ENCODE results near the gene TBCC. TPM values are rescaled to one million over a fixed set of nuclear protein-coding genes. Genes with fewer than 3 reads are reported as not detected.

Gene TBCC, protein sequence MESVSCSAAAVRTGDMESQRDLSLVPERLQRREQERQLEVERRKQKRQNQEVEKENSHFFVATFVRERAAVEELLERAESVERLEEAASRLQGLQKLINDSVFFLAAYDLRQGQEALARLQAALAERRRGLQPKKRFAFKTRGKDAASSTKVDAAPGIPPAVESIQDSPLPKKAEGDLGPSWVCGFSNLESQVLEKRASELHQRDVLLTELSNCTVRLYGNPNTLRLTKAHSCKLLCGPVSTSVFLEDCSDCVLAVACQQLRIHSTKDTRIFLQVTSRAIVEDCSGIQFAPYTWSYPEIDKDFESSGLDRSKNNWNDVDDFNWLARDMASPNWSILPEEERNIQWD
- 10 to 100 TPM in 3 of 4 donors, 1 to 10 TPM in 1; 5.2 to 43.3 (median 27.3) TPM for total RNA-seq

DNA sequence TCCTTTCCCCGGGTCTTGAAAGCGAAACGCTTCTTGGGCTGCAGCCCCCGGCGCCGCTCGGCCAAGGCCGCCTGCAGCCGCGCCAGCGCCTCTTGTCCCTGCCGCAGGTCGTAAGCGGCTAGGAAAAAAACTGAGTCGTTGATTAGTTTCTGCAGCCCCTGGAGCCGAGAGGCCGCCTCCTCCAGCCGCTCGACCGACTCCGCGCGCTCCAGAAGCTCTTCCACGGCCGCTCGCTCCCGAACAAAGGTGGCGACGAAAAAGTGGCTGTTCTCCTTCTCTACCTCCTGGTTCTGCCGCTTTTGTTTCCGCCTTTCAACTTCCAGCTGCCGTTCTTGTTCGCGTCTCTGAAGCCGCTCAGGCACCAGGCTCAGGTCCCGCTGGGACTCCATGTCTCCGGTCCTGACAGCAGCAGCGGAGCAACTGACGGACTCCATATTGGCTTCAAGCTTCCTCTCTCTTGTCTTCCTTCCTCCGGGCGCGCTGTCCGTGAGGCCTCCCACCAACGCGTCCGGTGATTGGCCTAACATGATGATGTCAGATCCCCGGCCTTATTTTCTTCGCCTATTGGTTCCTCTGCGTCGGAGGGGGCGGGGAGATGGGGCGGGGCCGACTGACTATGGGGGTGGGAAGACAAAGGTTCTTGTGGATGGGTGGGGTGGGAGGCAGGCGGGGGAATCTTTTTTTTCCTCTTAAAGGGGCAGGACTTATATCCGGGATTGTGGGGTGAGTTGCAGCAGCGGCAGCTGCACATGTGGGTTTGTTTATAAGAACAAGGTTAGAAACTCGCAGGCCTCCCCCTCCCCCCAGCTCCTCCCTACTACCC is at the start of gene TBCC:
TSS of gene TBCC (minus strand) at position 464 of the 823 bp plus-strand sequence. CDS start at position 434, 30 bp downstream.
- no peaks in the 10 kb centered on the region for H3K9me3 ChIP-seq
- H3K27me3 ChIP-seq, result no peaks in the 10 kb centered on the region
- intact Hi-C loops (cut with DNase I; ENCODE audit: low total_unique reads), result loop anchor here (2.0 to 5.0 kb wide), 2 partner anchors 37 to 131 kb away; partner anchors contain the start of genes BICRAL and RPL7L1
- peak within 1 kb of the TSS; percentile 86 to 98 (median 91) for H3K4me3 ChIP-seq
- peaks cover 16 to 27% (median 24%) of the 10 kb centered on the region in 4 donors for H3K4me1 ChIP-seq
- 0% methylated on average over 51 of the region's 57 CpGs; no CpG with 5 or more reads in 1 of the 2 donors for WGBS, 2 donors (ENCODE audit: low coverage in 1 of 2)
- in situ Hi-C loops (cut with MboI; ENCODE audit: low pct_ligation_motif_present in 1 of 4, low pct_unique_long_range_greater_than_20kb in 1 of 4, low sequenced_read_pairs in 3 of 4), result loop anchor here in 2 of 4 donors (25.0 kb wide), 2 partner anchors 116 to 141 kb away; partner anchors contain the start of gene RPL7L1 (in 1 of the 2)
- peak; percentile 96 for DNase-seq
- peak within 1 kb of the TSS; percentile 95 to 99 (median 98) for H3K27ac ChIP-seq
- no peaks in the 10 kb centered on the region for H3K36me3 ChIP-seq
- TF ChIP-seq POLR2AphosphoS5 (IDR thresholded peaks at IDR 0.05) (peak; percentile 99), EP300 (IDR thresholded peaks at IDR 0.05; ENCODE audit: low read depth) (no peak), POLR2A (IDR thresholded peaks at IDR 0.05) (peak; percentile 99), CTCF (IDR thresholded peaks at IDR 0.05) (no peak)

GRCh38 chr6:42795651-42796050 is 49.7 kb upstream of the TBCC start:
- 97 to 100% methylated on average over 1 of the region's 1 CpG for WGBS, 2 donors (ENCODE audit: low coverage in 1 of 2)
- H3K36me3 ChIP-seq, result no peaks in the 10 kb centered on the region
- H3K27me3 ChIP-seq, result no peaks in the 10 kb centered on the region

DNA sequence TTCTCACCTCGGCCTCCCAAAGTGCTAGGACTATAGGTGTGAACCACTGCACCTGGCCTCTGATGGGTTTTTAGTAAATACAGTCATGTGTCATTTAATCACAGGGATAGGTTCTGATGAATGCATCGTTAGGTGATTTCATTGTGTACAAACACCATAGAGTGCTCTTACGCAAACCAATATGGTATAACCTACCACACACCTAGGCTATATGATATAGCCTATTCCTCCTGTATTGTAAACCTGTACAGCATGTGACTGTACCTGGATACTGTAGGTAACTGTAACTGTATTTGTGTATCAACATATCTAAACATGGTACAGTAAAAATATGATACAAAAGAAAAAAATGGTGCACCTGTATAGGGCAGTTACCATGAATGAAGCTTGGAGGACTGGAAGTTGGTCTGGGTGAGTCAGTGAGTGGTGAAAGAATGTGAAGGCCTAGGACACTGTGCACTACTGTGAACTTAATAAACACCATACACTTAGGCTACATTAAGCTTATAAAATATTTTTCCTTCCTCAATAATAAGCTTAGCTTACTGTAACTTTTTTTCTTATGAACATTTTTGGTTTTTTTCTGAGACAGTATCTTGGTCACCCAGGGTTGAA is 45.9 kb upstream of the TBCC start:
- TF ChIP-seq POLR2AphosphoS5 (IDR thresholded peaks at IDR 0.05) (peak in 2 of 3 donors; percentile 18 to 23), CTCF (IDR thresholded peaks at IDR 0.05) (no peak), POLR2A (IDR thresholded peaks at IDR 0.05) (no peak), EP300 (IDR thresholded peaks at IDR 0.05; ENCODE audit: low read depth) (no peak)
- intact Hi-C loops (cut with DNase I; ENCODE audit: low total_unique reads) (no loop called here), in situ Hi-C loops (cut with MboI; ENCODE audit: low pct_ligation_motif_present in 1 of 4, low pct_unique_long_range_greater_than_20kb in 1 of 4, low sequenced_read_pairs in 3 of 4) (no loop called here)
- H3K4me3 ChIP-seq, result no peak overlapping the region
- H3K9me3 ChIP-seq, result no peaks in the 10 kb centered on the region
- H3K36me3 ChIP-seq, result no peaks in the 10 kb centered on the region
- no peaks in the 10 kb centered on the region for H3K27me3 ChIP-seq
- H3K4me1 ChIP-seq, result peaks cover 13 to 45% (median 26%) of the 10 kb centered on the region in 4 donors
- 61 to 65% methylated on average over 3 of the region's 3 CpGs for WGBS, 2 donors (ENCODE audit: low coverage in 1 of 2)
- DNase-seq, result no peak
- H3K27ac ChIP-seq, result peak overlapping the region in 2 of 4 donors; percentile 58 to 67

More at GRCh38 chr6:42795651-42796050, 49.7 kb upstream of the TBCC start:
- H3K9me3 ChIP-seq, result no peaks in the 10 kb centered on the region
- DNase-seq, result no peak
- no peak overlapping the region for H3K27ac ChIP-seq
- in situ Hi-C loops (cut with MboI; ENCODE audit: low pct_ligation_motif_present in 1 of 4, low pct_unique_long_range_greater_than_20kb in 1 of 4, low sequenced_read_pairs in 3 of 4) (no loop called here), intact Hi-C loops (cut with DNase I; ENCODE audit: low total_unique reads) (no loop called here)
- no peak overlapping the region for H3K4me3 ChIP-seq
- TF ChIP-seq CTCF (IDR thresholded peaks at IDR 0.05), result no peak
- no peak for TF ChIP-seq EP300 (IDR thresholded peaks at IDR 0.05; ENCODE audit: low read depth)
- no peak for TF ChIP-seq POLR2AphosphoS5 (IDR thresholded peaks at IDR 0.05)
- TF ChIP-seq POLR2A (IDR thresholded peaks at IDR 0.05), result no peak
- peaks cover 4 to 23% (median 6%) of the 10 kb centered on the region in 4 donors for H3K4me1 ChIP-seq
